ENCODE results near the gene PCSK1.

Gene PCSK1

GRCh38 chr5:96354237-96354636, 78.8 kb downstream of the PCSK1 start:
- Mint-ChIP-seq H3K4me3 (no peak overlapping the region), H3K36me3 (no peaks in the 10 kb centered on the region), H3K27ac (no peak overlapping the region), H3K4me1 (no peaks in the 10 kb centered on the region), H3K9me3 (no peaks in the 10 kb centered on the region)
- ATAC-seq: no peak
- DNase-seq (ENCODE audit: low spot score in 2 of 2): no peak

- H3K36me3 Mint-ChIP-seq: no peaks in the 10 kb centered on the region
- DNase-seq (ENCODE audit: low spot score in 2 of 2) (no peak), ATAC-seq (no peak)
- H3K4me3 Mint-ChIP-seq: no peak overlapping the region
- no peaks in the 10 kb centered on the region for H3K4me1 Mint-ChIP-seq
- H3K27ac Mint-ChIP-seq: no peak overlapping the region
- H3K9me3 Mint-ChIP-seq: no peaks in the 10 kb centered on the region
Observed at GRCh38 chr5:96353220-96353619, 79.8 kb downstream of the PCSK1 start.

- Mint-ChIP-seq H3K4me1 (peaks cover 3% of the 10 kb centered on the region), H3K27ac (no peak overlapping the region), H3K4me3 (no peak overlapping the region), H3K36me3 (no peaks in the 10 kb centered on the region), H3K9me3 (no peaks in the 10 kb centered on the region)
- ATAC-seq (no peak), DNase-seq (ENCODE audit: low spot score in 2 of 2) (no peak)
Observed at GRCh38 chr5:96350678-96351077, 82.4 kb downstream of the PCSK1 start.

GRCh38 chr5:96348536-96348935, 84.5 kb downstream of the PCSK1 start:
- Mint-ChIP-seq H3K36me3 (no peaks in the 10 kb centered on the region), H3K9me3 (no peaks in the 10 kb centered on the region), H3K27ac (no peak overlapping the region), H3K4me3 (no peak overlapping the region), H3K4me1 (peaks cover 16% of the 10 kb centered on the region)
- DNase-seq (ENCODE audit: low spot score in 2 of 2) (no peak), ATAC-seq (no peak)

- H3K36me3 Mint-ChIP-seq: no peaks in the 10 kb centered on the region
- DNase-seq (ENCODE audit: low spot score in 2 of 2) (no peak), ATAC-seq (no peak)
- peaks cover 16% of the 10 kb centered on the region for H3K4me1 Mint-ChIP-seq
- H3K9me3 Mint-ChIP-seq: no peaks in the 10 kb centered on the region
- H3K27ac Mint-ChIP-seq: no peak overlapping the region
- no peak overlapping the region for H3K4me3 Mint-ChIP-seq
Observed at GRCh38 chr5:96347502-96348292, 85.4 kb downstream of the PCSK1 start.

GRCh38 chr5:96344678-96345577, 88.1 kb downstream of the PCSK1 start:
- H3K36me3 Mint-ChIP-seq: no peaks in the 10 kb centered on the region
- H3K4me1 Mint-ChIP-seq: peaks cover 16% of the 10 kb centered on the region
- no peak overlapping the region for H3K4me3 Mint-ChIP-seq
- ATAC-seq (peak; percentile 91), DNase-seq (ENCODE audit: low spot score in 2 of 2) (no peak)
- no peaks in the 10 kb centered on the region for H3K9me3 Mint-ChIP-seq
- no peak overlapping the region for H3K27ac Mint-ChIP-seq

GRCh38 chr5:96343094-96343493, 90.0 kb downstream of the PCSK1 start:
- no peak overlapping the region for H3K4me3 Mint-ChIP-seq
- no peak overlapping the region for H3K27ac Mint-ChIP-seq
- H3K9me3 Mint-ChIP-seq: no peaks in the 10 kb centered on the region
- H3K4me1 Mint-ChIP-seq: peaks cover 16% of the 10 kb centered on the region
- DNase-seq (ENCODE audit: low spot score in 2 of 2): no peak
- no peaks in the 10 kb centered on the region for H3K36me3 Mint-ChIP-seq
- ATAC-seq: no peak

- peaks cover 16% of the 10 kb centered on the region for H3K4me1 Mint-ChIP-seq
- H3K4me3 Mint-ChIP-seq: no peak overlapping the region
- H3K9me3 Mint-ChIP-seq: no peaks in the 10 kb centered on the region
- H3K36me3 Mint-ChIP-seq: no peaks in the 10 kb centered on the region
- ATAC-seq (no peak), DNase-seq (ENCODE audit: low spot score in 2 of 2) (no peak)
- no peak overlapping the region for H3K27ac Mint-ChIP-seq
Observed at GRCh38 chr5:96342581-96342980, 90.5 kb downstream of the PCSK1 start.
